Esophagus squamous epithelium (tissue), 4 donors: ENCODE results near the gene CDK8.

ENCODE experiments used
- CTCF ChIP-seq, 6 experiments: fragments of 450-650 bp in 4 of 6; fragments of 200-600 bp in 2 of 6; sonication (generic) in 2 of 6; IDR thresholded peaks; one replicate each; pipeline ENCODE4 v1.5.1; 2016 to 2019; ENCODE audit warnings: antibody characterized with exemption in 6 of 6, mild to moderate bottlenecking in 4 of 6, moderate library complexity in 4 of 6
- POLR2A ChIP-seq, 4 donors: fragments of 450-650 bp; IDR thresholded peaks; one replicate each; pipeline ENCODE4 v1.6.1; 2017; ENCODE audit warnings: antibody characterized with exemption in 4 of 4, mild to moderate bottlenecking in 4 of 4, moderate library complexity in 3 of 4

- no peak for TF ChIP-seq CTCF (IDR thresholded peaks at IDR 0.05)
- no peak for TF ChIP-seq POLR2A (IDR thresholded peaks at IDR 0.05)
Measured at GRCh38 chr13:26422036-26422435, 168.1 kb downstream of the CDK8 start.
